Measurements from ENCODE around the gene CFAP210. TPM values are rescaled to one million over a fixed set of nuclear protein-coding genes. Genes with fewer than 3 reads are reported as not detected.

Gene CFAP210
- total RNA-seq, 1 experiment from 2014 or later = 0.94 TPM

- no peak overlapping the region for H4K8ac ChIP-seq (replicated peaks; ENCODE audit: insufficient read length, low read depth, low read length)
- no peak overlapping the region for H2BK120ac ChIP-seq (ENCODE audit: low read depth, low read length, poor library complexity, severe bottlenecking)
- no peak overlapping the region for H2BK20ac ChIP-seq (ENCODE audit: low read depth, low read length, poor library complexity, severe bottlenecking)
- no peak overlapping the region for H3K4me2 ChIP-seq (ENCODE audit: insufficient read depth, insufficient read length, low read length)
- no peak for DNase-seq
- no CpG with 5 or more reads among the region's 4 CpGs for WGBS (ENCODE audit: extremely low coverage, insufficient read length, low lambda C conversion rate)
- no peaks in the 10 kb centered on the region for H4K20me1 ChIP-seq (ENCODE audit: control insufficient read depth, insufficient read depth, insufficient read length)
- Mint-ChIP-seq H3K9me3 (no peaks in the 10 kb centered on the region), H3K4me3 (no peak overlapping the region), H3K36me3 (ENCODE audit: insufficient read depth in 1 of 3, low read depth in 3 of 3) (no peaks in the 10 kb centered on the region), H3K27ac (no peak overlapping the region), H3K4me1 (peaks cover 0 to 8% of the 10 kb centered on the region in 2 experiments; a peak in 2 of 4 replicates), H3K27me3 (ENCODE audit: low read depth) (no peaks in the 10 kb centered on the region)
- no peaks in the 10 kb centered on the region for H3K79me2 ChIP-seq (ENCODE audit: insufficient read depth, low read length)
- no peak overlapping the region for H3K27ac ChIP-seq (ENCODE audit: insufficient read length, low read depth, low read length)
- no peaks in the 10 kb centered on the region for H3K4me1 ChIP-seq (ENCODE audit: insufficient read depth, low read length)
- no peak overlapping the region for H3K18ac ChIP-seq (ENCODE audit: insufficient read length, low read depth, low read length)
- no peak for TF ChIP-seq CTCF (conservative IDR thresholded peaks at IDR 0.05)
- no peak overlapping the region for H3K23ac ChIP-seq (ENCODE audit: insufficient read length, low read depth, low read length)
- no peak overlapping the region for H2AFZ ChIP-seq (ENCODE audit: low read length)
- H2BK5ac ChIP-seq (ENCODE audit: insufficient read length, low read length) = no peak overlapping the region
- H3K56ac ChIP-seq (ENCODE audit: insufficient read length, low read depth, low read length) = no peak overlapping the region
- no peak overlapping the region for H2BK12ac ChIP-seq (ENCODE audit: insufficient read length, low read depth, low read length)
- no peak overlapping the region for H3K14ac ChIP-seq (ENCODE audit: insufficient read depth, low read length)
- H2AK5ac ChIP-seq (ENCODE audit: insufficient read length, low read length) = no peak overlapping the region
- H2BK15ac ChIP-seq (ENCODE audit: low read depth, low read length) = no peak overlapping the region
- no peaks in the 10 kb centered on the region for H3K27me3 ChIP-seq (ENCODE audit: insufficient read depth, low read length)
- no peaks in the 10 kb centered on the region for H3K23me2 ChIP-seq (ENCODE audit: insufficient read length, low read depth, low read length, poor library complexity, severe bottlenecking)
- H3K4ac ChIP-seq (ENCODE audit: low read depth, low read length) = no peak overlapping the region
- H3K9me3 ChIP-seq (ENCODE audit: control insufficient read depth, low read depth, low read length) = no peaks in the 10 kb centered on the region
- no peak overlapping the region for H4K5ac ChIP-seq (ENCODE audit: insufficient read length, low read depth, low read length)
- H3T11ph ChIP-seq (ENCODE audit: low read length) = no peak overlapping the region
- no peaks in the 10 kb centered on the region for H3K79me1 ChIP-seq (ENCODE audit: insufficient read depth, low read depth, low read length, poor library complexity, severe bottlenecking)
- no peak overlapping the region for H4K91ac ChIP-seq (ENCODE audit: insufficient read length, low read depth, low read length)
- no peak overlapping the region for H3K9ac ChIP-seq (ENCODE audit: extremely low read depth, insufficient read length, low read length)
These were observed 23.5 kb upstream of the CFAP210 start for GRCh38 chr2:169717691-169718063.

Data from H9 (cell line).